HG02981 (cell line): ENCODE results near the gene CDC42EP5.
"Not testable (repeated sequence)": the region's sequence is repeated elsewhere in the genome, so short reads cannot be mapped to it uniquely, and the experiment has no call there.

Source experiments
- ATAC-seq: cut with Tn5 transposase; IDR thresholded peaks from one replicate; pipeline ENCODE4 v1.9.1; 2021; ENCODE audit warnings: mild to moderate bottlenecking, moderate library complexity; ENCODE audit not compliant: unreplicated experiment

CDC42EP5 gene

GRCh38 chr19:54449701-54450069, 23.4 kb downstream of the CDC42EP5 start:
- peak; percentile 1 for ATAC-seq

- peak; percentile 87 for ATAC-seq
These were observed 24.1 kb downstream of the CDC42EP5 start, which contains the start of gene LENG8 for GRCh38 chr19:54448774-54449700. Gene LENG8 (plus strand): TSS chr19:54449199. CDS start chr19:54451345, 2,146 bp downstream.

GRCh38 chr19:54448040-54448773, 24.9 kb downstream of the CDC42EP5 start:
- no peak for ATAC-seq

- ATAC-seq, result not testable (repeated sequence)
These were observed 26.7 kb downstream of the CDC42EP5 start for GRCh38 chr19:54446349-54446748.

GRCh38 chr19:54444737-54445136, 28.4 kb downstream of the CDC42EP5 start:
- ATAC-seq, result no peak

- ATAC-seq, result no peak
These were observed 32.5 kb downstream of the CDC42EP5 start for GRCh38 chr19:54440641-54441040.

GRCh38 chr19:54439174-54439851, 33.8 kb downstream of the CDC42EP5 start:
- no peak for ATAC-seq

- ATAC-seq, result no peak
These were observed 36.4 kb downstream of the CDC42EP5 start for GRCh38 chr19:54436628-54437252.

GRCh38 chr19:54436031-54436523, 37.0 kb downstream of the CDC42EP5 start:
- no peak for ATAC-seq

GRCh38 chr19:54435551-54436016, 37.5 kb downstream of the CDC42EP5 start:
- no peak for ATAC-seq

GRCh38 chr19:54434873-54435214, 38.3 kb downstream of the CDC42EP5 start:
- ATAC-seq, result no peak

- ATAC-seq, result no peak
These were observed 38.8 kb downstream of the CDC42EP5 start for GRCh38 chr19:54434112-54434872.

- no peak for ATAC-seq
These were observed 39.4 kb downstream of the CDC42EP5 start for GRCh38 chr19:54433697-54434096.

GRCh38 chr19:54432144-54432738, 40.9 kb downstream of the CDC42EP5 start:
- no peak for ATAC-seq

GRCh38 chr19:54431255-54431838, 41.7 kb downstream of the CDC42EP5 start:
- ATAC-seq, result no peak

- no peak for ATAC-seq
These were observed 42.5 kb downstream of the CDC42EP5 start for GRCh38 chr19:54430306-54431254.

- ATAC-seq, result no peak
These were observed 43.4 kb downstream of the CDC42EP5 start for GRCh38 chr19:54429545-54430227.

GRCh38 chr19:54429176-54429495, 44.0 kb downstream of the CDC42EP5 start:
- no peak for ATAC-seq
